ENCODE data around the gene TMPRSS4. TPM values are rescaled to one million over a fixed set of nuclear protein-coding genes. Genes with fewer than 3 reads are reported as not detected.

Gene TMPRSS4
- total RNA-seq, 1 experiment from 2014 or later: not detected

- Histone ChIP-seq H3K4ac (ENCODE audit: low read depth, low read length) (no peak overlapping the region), H3K9me3 (ENCODE audit: control insufficient read depth, low read depth, low read length) (no peaks in the 10 kb centered on the region), H3T11ph (ENCODE audit: low read length) (no peak overlapping the region), H3K18ac (ENCODE audit: insufficient read length, low read depth, low read length) (no peak overlapping the region), H2BK20ac (ENCODE audit: low read depth, low read length, poor library complexity, severe bottlenecking) (no peak overlapping the region), H4K8ac (replicated peaks; ENCODE audit: insufficient read length, low read depth, low read length) (no peak overlapping the region), H3K23ac (ENCODE audit: insufficient read length, low read depth, low read length) (no peak overlapping the region), H2BK15ac (ENCODE audit: low read depth, low read length) (no peak overlapping the region), H2BK120ac (ENCODE audit: low read depth, low read length, poor library complexity, severe bottlenecking) (no peak overlapping the region), H3K4me1 (ENCODE audit: insufficient read depth, low read length) (no peaks in the 10 kb centered on the region), H4K91ac (ENCODE audit: insufficient read length, low read depth, low read length) (no peak overlapping the region), H2AK5ac (ENCODE audit: insufficient read length, low read length) (no peak overlapping the region), H3K27me3 (ENCODE audit: insufficient read depth, low read length) (no peaks in the 10 kb centered on the region), H2BK5ac (ENCODE audit: insufficient read length, low read length) (no peak overlapping the region), H3K56ac (ENCODE audit: insufficient read length, low read depth, low read length) (no peak overlapping the region), H3K4me2 (ENCODE audit: insufficient read depth, insufficient read length, low read length) (no peak overlapping the region), H3K9ac (ENCODE audit: extremely low read depth, insufficient read length, low read length) (no peak overlapping the region), H4K5ac (ENCODE audit: insufficient read length, low read depth, low read length) (no peak overlapping the region), H3K23me2 (ENCODE audit: insufficient read length, low read depth, low read length, poor library complexity, severe bottlenecking) (no peaks in the 10 kb centered on the region), H3K27ac (ENCODE audit: insufficient read length, low read depth, low read length) (no peak overlapping the region), H3K79me1 (ENCODE audit: insufficient read depth, low read depth, low read length, poor library complexity, severe bottlenecking) (no peaks in the 10 kb centered on the region), H2BK12ac (ENCODE audit: insufficient read length, low read depth, low read length) (no peak overlapping the region), H4K20me1 (ENCODE audit: control insufficient read depth, insufficient read depth, insufficient read length) (no peaks in the 10 kb centered on the region), H3K79me2 (ENCODE audit: insufficient read depth, low read length) (no peaks in the 10 kb centered on the region), H2AFZ (ENCODE audit: low read length) (no peak overlapping the region), H3K14ac (ENCODE audit: insufficient read depth, low read length) (no peak overlapping the region)
- peaks cover 46% of the 10 kb centered on the region for H3K27me3 Mint-ChIP-seq (ENCODE audit: low read depth)
- H3K9me3 Mint-ChIP-seq: no peaks in the 10 kb centered on the region
- no peak for TF ChIP-seq CTCF (conservative IDR thresholded peaks at IDR 0.05)
- WGBS (ENCODE audit: extremely low coverage, insufficient read length, low lambda C conversion rate): no CpG with 5 or more reads among the region's 2 CpGs
- no peak for DNase-seq
- H3K4me1 Mint-ChIP-seq: peaks cover 5 to 6% of the 10 kb centered on the region in 2 experiments
- no peak overlapping the region; a peak in 1 of 7 replicates for H3K27ac Mint-ChIP-seq
- H3K36me3 Mint-ChIP-seq (ENCODE audit: insufficient read depth in 1 of 3, low read depth in 3 of 3): no peaks in the 10 kb centered on the region
- no peak overlapping the region for H3K4me3 Mint-ChIP-seq
These were observed 59.5 kb downstream of the TMPRSS4 start for GRCh38 chr11:118136341-118136740.
